ENCODE results near the gene PTPN6. TPM values are rescaled to one million over a fixed set of nuclear protein-coding genes. Genes with fewer than 3 reads are reported as not detected.

The PTPN6 gene
- total and polyA plus RNA-seq, 2 experiments from 2014 or later: 17.4 to 28.4 TPM

- no peak for DNase-seq (ENCODE audit: low read depth in 1 of 2, low spot score in 1 of 2)
- Histone ChIP-seq H3K27ac (no peak overlapping the region), H3K36me3 (peaks cover 2% of the 10 kb centered on the region), H3K4me1 (ENCODE audit: low read depth) (no peaks in the 10 kb centered on the region), H3K9me3 (ENCODE audit: low read depth) (no peaks in the 10 kb centered on the region), H3K4me3 (no peak overlapping the region), H3K27me3 (no peaks in the 10 kb centered on the region)
- TF ChIP-seq CTCF (IDR thresholded peaks at IDR 0.05; ENCODE audit: low read depth, low read length): no peak
Observed at GRCh38 chr12:6915789-6916285, 35.3 kb upstream of the PTPN6 start.

DNA sequence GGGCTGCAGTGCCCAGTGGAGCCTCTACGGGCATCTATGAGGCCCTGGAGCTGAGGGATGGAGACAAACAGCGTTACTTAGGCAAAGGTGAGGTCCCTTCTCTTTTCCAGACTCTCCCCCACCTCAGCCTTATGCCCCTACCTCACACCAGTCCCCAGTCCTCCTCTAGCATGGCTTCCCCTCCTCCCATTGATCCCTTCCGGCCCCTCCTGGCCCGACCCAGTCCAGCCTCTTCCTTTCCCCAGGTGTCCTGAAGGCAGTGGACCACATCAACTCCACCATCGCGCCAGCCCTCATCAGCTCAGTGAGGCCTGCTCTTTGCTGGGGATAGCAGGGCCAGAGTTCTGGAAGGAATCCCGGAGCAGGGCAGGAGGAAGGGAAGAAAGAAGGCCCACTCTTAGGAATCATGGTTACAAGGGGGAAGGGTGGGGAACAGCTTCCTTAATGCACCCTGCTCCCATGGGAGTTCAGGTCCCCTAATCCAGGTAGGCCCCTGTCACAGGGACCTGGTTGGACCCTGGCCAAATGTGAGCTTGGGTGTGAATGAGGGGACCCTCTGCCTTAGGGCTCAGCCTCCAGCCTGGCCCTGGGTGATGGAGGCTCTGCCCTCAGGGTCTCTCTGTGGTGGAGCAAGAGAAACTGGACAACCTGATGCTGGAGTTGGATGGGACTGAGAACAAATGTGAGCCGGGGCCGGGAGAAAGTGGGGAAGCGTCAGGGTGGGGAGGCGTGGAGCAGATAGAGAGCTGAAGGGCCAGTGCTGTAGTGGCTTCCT is 34.5 kb upstream of the PTPN6 start:
- no peak for DNase-seq (ENCODE audit: low read depth in 1 of 2, low spot score in 1 of 2)
- no peaks in the 10 kb centered on the region for H3K9me3 ChIP-seq (ENCODE audit: low read depth)
- H3K27ac ChIP-seq: no peak overlapping the region
- no peak for TF ChIP-seq CTCF (IDR thresholded peaks at IDR 0.05; ENCODE audit: low read depth, low read length)
- no peaks in the 10 kb centered on the region for H3K4me1 ChIP-seq (ENCODE audit: low read depth)
- H3K36me3 ChIP-seq: peaks cover 4% of the 10 kb centered on the region
- H3K27me3 ChIP-seq: no peaks in the 10 kb centered on the region
- H3K4me3 ChIP-seq: no peak overlapping the region

DNA sequence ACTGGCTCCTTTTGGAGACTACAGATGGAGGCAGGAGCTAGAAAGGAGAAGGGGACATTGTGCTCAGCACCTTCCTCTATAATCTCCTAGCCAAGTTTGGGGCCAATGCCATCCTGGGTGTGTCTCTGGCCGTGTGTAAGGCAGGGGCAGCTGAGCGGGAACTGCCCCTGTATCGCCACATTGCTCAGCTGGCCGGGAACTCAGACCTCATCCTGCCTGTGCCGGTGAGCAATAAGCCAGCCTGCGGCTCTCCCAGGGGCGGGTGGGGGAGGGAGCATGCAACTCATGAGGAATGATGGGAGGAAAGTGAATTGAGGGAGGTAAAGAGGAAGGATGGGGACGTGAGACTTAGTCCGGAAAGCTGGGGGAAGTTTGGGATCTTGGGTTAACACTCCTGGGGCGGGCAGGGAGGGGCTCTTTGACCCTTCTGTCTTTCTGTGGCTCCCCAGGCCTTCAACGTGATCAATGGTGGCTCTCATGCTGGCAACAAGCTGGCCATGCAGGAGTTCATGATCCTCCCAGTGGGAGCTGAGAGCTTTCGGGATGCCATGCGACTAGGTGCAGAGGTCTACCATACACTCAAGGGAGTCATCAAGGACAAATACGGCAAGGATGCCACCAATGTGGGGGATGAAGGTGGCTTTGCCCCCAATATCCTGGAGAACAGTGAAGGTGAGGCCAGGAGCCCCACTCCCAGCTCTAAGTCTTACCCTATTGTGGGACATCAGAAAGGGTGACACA is 33.5 kb upstream of the PTPN6 start:
- TF ChIP-seq CTCF (IDR thresholded peaks at IDR 0.05; ENCODE audit: low read depth, low read length): no peak
- Histone ChIP-seq H3K27ac (no peak overlapping the region), H3K4me1 (ENCODE audit: low read depth) (no peaks in the 10 kb centered on the region), H3K9me3 (ENCODE audit: low read depth) (no peaks in the 10 kb centered on the region), H3K36me3 (peaks cover 9% of the 10 kb centered on the region), H3K27me3 (no peaks in the 10 kb centered on the region), H3K4me3 (no peak overlapping the region)
- DNase-seq (ENCODE audit: low read depth in 1 of 2, low spot score in 1 of 2): peak in 1 of 2 donors; percentile 62

GRCh38 chr12:6919588-6919987 is 31.6 kb upstream of the PTPN6 start:
- TF ChIP-seq CTCF (IDR thresholded peaks at IDR 0.05; ENCODE audit: low read depth, low read length): no peak
- peaks cover 9% of the 10 kb centered on the region for H3K36me3 ChIP-seq
- no peak overlapping the region for H3K4me3 ChIP-seq
- H3K4me1 ChIP-seq (ENCODE audit: low read depth): peaks cover 2% of the 10 kb centered on the region
- no peak overlapping the region for H3K27ac ChIP-seq
- DNase-seq (ENCODE audit: low read depth in 1 of 2, low spot score in 1 of 2): no peak
- H3K27me3 ChIP-seq: no peaks in the 10 kb centered on the region
- no peaks in the 10 kb centered on the region for H3K9me3 ChIP-seq (ENCODE audit: low read depth)

GRCh38 chr12:6921539-6921938 is 29.6 kb upstream of the PTPN6 start:
- H3K27me3 ChIP-seq: no peaks in the 10 kb centered on the region
- H3K27ac ChIP-seq: no peak overlapping the region
- no peak overlapping the region for H3K4me3 ChIP-seq
- TF ChIP-seq CTCF (IDR thresholded peaks at IDR 0.05; ENCODE audit: low read depth, low read length): no peak
- peaks cover 22% of the 10 kb centered on the region for H3K4me1 ChIP-seq (ENCODE audit: low read depth)
- peaks cover 9% of the 10 kb centered on the region for H3K36me3 ChIP-seq
- no peaks in the 10 kb centered on the region for H3K9me3 ChIP-seq (ENCODE audit: low read depth)
- no peak for DNase-seq (ENCODE audit: low read depth in 1 of 2, low spot score in 1 of 2)
